Measurements from ENCODE around the gene EXOC1.
A peak's percentile ranks its signal among the peaks of the same experiment; 100 is the strongest.

- TF ChIP-seq, protein P1, sequence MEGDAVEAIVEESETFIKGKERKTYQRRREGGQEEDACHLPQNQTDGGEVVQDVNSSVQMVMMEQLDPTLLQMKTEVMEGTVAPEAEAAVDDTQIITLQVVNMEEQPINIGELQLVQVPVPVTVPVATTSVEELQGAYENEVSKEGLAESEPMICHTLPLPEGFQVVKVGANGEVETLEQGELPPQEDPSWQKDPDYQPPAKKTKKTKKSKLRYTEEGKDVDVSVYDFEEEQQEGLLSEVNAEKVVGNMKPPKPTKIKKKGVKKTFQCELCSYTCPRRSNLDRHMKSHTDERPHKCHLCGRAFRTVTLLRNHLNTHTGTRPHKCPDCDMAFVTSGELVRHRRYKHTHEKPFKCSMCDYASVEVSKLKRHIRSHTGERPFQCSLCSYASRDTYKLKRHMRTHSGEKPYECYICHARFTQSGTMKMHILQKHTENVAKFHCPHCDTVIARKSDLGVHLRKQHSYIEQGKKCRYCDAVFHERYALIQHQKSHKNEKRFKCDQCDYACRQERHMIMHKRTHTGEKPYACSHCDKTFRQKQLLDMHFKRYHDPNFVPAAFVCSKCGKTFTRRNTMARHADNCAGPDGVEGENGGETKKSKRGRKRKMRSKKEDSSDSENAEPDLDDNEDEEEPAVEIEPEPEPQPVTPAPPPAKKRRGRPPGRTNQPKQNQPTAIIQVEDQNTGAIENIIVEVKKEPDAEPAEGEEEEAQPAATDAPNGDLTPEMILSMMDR (IDR thresholded peaks at IDR 0.05): peak; percentile 34 to 73 (median 62)
- TF ChIP-seq POLR2A (IDR thresholded peaks at IDR 0.05): no peak
These were observed 13.6 kb downstream of the EXOC1 start for GRCh38 chr4:55866973-55867574.
